WI38 (cell line): ENCODE results near the gene ZDHHC8.
"Not testable (repeated sequence)": the region's sequence is repeated elsewhere in the genome, so short reads cannot be mapped to it uniquely, and the experiment has no call there.

Experiments used
- H3K4me3 ChIP-seq: 2 replicates; pipeline ENCODE4 v1.5.1; 2011; ENCODE audit warnings: low read depth, mild to moderate bottlenecking, control low read depth, low read length
- CTCF ChIP-seq: IDR thresholded peaks from 2 replicates; pipeline ENCODE4 v1.5.1; 2012; ENCODE audit warnings: low read depth, mild to moderate bottlenecking, control low read depth, low read length

ZDHHC8 gene

DNA sequence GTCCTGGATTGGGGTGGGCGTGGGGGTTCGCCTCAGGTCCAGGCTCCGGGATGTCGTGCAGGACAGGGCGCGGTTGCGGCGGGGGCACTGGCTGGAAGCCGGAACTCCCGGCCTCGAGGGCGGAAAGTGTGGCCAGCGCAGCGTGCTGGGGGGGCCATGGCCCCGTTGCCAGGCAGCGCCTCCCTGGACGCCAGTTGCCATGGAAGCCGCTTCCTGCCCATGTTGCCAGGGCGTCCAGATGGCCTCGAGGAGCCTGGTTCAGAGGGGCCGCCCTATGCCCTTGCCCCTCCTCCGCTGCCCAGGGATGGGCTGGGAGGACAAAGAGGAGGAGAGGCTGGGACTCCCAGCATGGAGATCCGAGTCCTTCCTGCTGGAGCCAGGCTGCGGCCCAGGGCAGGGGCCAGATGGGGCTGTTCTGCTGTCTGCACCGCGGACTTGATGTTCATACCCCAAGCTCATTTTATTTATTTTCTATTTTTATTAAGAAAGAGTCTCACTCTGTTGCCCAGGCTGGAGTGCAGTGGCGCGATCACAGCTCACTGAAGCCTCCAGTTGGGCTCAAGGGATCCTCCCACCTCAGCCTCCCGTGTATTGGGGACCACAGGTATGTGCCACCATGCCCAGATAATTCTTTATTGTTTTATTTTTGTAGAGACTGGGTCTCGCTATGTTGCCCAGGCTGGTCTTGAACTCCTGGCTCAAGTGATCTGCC, 23.9 kb downstream of the ZDHHC8 start:
- no peak overlapping the region for H3K4me3 ChIP-seq
- TF ChIP-seq CTCF: no peak

DNA sequence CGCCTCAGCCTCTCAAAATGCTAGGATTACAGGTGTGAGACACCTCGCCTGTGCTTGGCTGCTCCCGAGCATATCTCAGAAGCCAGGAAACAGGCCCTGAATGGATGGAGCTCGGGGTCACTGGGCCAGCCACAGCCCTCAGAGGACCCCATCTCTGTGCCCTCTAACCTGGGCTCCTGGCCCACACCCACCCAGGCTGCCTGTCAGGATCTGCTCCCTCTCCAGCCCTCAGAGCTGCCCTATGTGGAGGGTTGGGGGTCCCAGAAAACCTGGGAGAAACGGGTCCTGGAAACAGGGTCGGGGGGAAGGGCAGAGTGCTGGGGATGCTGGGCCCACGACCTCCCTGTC, 24.4 kb downstream of the ZDHHC8 start:
- H3K4me3 ChIP-seq: no peak overlapping the region
- TF ChIP-seq CTCF: no peak

DNA sequence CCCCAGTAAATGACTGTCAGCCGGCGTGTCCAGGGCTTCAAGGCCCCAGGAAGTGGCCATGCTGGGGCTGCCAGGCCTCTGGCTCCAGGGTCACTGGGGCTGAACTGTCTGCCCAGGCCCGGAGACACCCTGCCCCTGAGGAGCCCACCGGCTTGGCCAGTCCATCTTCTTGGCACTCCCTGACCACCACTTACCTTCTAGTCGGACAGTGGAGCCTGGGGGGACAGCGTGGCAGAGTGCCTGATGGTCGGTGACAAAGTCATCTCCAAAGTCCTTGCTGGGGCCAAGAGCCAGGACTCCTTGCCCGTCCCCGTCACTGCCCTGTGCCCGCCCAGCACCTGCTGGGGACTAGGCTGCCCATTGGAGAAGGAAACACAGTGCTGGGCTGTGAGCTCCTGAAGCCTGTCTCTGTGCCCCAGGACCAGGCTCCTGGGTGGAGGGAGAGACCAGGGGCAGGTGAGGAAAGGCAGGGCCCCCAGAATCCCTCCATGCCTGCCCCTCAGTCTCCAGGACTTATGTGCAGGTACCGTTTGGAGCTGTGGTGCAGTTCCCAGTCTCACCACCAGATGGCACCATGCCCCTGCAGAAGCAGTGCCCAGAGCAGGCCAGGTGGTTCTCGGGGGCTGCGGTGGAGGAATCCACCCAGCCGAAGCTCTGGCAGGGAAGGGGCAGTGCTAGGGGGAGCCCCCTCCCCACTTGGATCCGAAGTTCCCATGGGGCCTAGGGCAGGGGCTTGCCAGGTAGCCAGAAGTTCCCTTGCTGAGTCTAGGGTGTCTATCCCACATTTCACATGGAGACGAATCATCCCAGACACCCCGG, 25.2 kb downstream of the ZDHHC8 start:
- no peak overlapping the region for H3K4me3 ChIP-seq
- peak; percentile 97 for TF ChIP-seq CTCF

GRCh38 chr22:20157430-20158183, 26.0 kb downstream of the ZDHHC8 start:
- no peak for TF ChIP-seq CTCF
- no peak overlapping the region for H3K4me3 ChIP-seq

DNA sequence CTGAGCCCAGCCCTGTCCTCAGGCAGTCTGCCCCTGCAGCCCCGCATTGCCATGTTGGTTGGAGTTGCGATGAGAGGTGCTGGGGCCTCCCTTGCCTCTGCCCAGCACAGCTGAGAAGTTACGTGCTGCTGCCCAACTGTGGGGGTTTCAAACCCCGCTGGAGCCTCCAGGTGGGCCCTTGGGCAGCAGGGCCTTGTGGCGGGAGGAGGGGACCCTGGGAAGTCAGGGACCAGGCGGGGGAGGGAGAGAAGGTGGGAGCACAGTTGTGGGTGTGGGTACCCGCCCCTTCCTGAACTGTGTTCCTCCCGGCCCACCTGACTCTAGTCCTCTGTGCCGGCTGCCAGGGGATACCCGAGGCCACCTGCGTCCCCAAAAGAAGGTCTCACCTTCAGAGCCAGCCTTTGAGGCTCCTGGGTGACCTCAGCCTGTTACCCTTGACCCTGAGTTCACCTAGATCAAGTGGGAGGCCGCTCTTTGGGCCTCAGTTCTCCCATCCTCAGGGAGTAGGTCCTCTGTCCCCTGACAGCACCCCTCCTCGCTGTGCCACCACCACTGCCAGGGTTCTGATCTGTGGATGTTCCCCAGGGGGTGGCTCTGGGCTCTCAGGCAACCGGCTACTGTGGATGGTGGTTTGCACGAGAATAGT, 26.9 kb downstream of the ZDHHC8 start:
- no peak for TF ChIP-seq CTCF
- H3K4me3 ChIP-seq: no peak overlapping the region

GRCh38 chr22:20159076-20159475, 27.5 kb downstream of the ZDHHC8 start:
- no peak for TF ChIP-seq CTCF

DNA sequence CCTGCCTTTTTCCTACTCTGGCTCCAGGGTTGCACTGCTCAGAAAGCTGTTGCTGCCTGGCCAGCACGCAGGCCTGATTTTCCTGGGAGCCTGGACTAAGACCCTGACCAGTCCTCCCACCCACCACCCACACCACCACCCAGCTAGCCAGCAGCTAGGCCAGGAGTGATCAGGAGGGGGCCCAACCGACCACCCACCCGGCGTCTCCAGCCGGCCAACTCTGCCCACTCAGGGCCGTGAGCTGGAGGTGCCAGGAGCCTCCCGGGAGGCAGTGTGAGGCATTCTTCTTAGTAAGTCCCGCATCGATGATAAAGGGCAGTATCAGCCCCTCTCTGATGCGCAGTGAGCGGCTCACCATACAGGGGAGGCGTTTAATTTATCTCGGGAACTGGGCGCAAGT, 27.9 kb downstream of the ZDHHC8 start:
- H3K4me3 ChIP-seq: not testable (repeated sequence)

More at GRCh38 chr22:20159076-20159475, 27.5 kb downstream of the ZDHHC8 start:
- H3K4me3 ChIP-seq: no peak overlapping the region
